A549 (cell line): ENCODE data around the gene MYO1C. TPM values are rescaled to one million over a fixed set of nuclear protein-coding genes. Genes with fewer than 3 reads are reported as not detected.
"Not testable (repeated sequence)": the region's sequence is repeated elsewhere in the genome, so short reads cannot be mapped to it uniquely, and the experiment has no call there.

Experiments used
- ATAC-seq, 2 experiments: fragments of 200-7000 bp in 1 of 2; fragments of >200 bp in 1 of 2; cut with Nextera tagmentation in 1 of 2; cut with Tn5 transposase in 1 of 2; 3 replicates each; pipeline versions ENCODE4 v1.8.0 to v1.9.1; 2018 to 2020; ENCODE audit warnings: mild to moderate bottlenecking in 1 of 2, moderate library complexity in 1 of 2
- CTCF ChIA-PET: fragments of 300-600 bp; sonication (Branson Sonifier 250); formaldehyde crosslinking; extraction: SDS; loops from one replicate; lab custom pipeline; 2021; ENCODE audit warnings: antibody characterized with exemption, inconsistent platforms; lab: Yijun Ruan, JAX
- POLR2A ChIA-PET: fragments of 350-600 bp; formaldehyde crosslinking; extraction: SDS; loops from one replicate; lab custom pipeline; 2021; ENCODE audit warnings: antibody characterized with exemption, inconsistent platforms; lab: Yijun Ruan, JAX
- DNase-seq, 2 experiments: peaks; one replicate each; pipeline versions ENCODE4 v3.0.0 to v3.0.0-alpha.2; 2011 to 2016; ENCODE audit warnings: low read depth in 1 of 2, low spot score in 1 of 2
- FAIRE-seq: peaks from 2 replicates; lab custom pipeline; 2011; peaks lifted over from hg19 to GRCh38; lab: Jason Lieb, UNC
- H3K27ac ChIP-seq, 2 experiments: fragments of >200 bp; sonication (Bioruptor Twin); formaldehyde crosslinking; 3 replicates each; pipeline ENCODE4 v1.5.1; 2016 to 2017
- H3K4me1 ChIP-seq: fragments of >200 bp; sonication (Bioruptor Twin); formaldehyde crosslinking; 3 replicates; pipeline ENCODE4 v1.6.1; 2016
- H3K4me2 ChIP-seq: fragments of >200 bp; sonication (Bioruptor Twin); formaldehyde crosslinking; 3 replicates; pipeline ENCODE4 v1.6.1; 2016
- H3K4me3 ChIP-seq: fragments of >200 bp; sonication (Bioruptor Twin); formaldehyde crosslinking; 3 replicates; pipeline ENCODE4 v1.5.1; 2016
- H3K9me3 ChIP-seq: fragments of >200 bp; sonication (Bioruptor Twin); formaldehyde crosslinking; 3 replicates; pipeline ENCODE4 v1.6.1; 2016
- BCL3 ChIP-seq: fragments of >200 bp; sonication (Bioruptor Twin); formaldehyde crosslinking; IDR thresholded peaks from 3 replicates; pipeline ENCODE4 v1.6.1; 2016
- CBX8 ChIP-seq: fragments of 200-600 bp; sonication (generic); IDR thresholded peaks from 2 replicates; pipeline ENCODE4 v1.6.1; 2016
- CEBPB ChIP-seq, 2 experiments: fragments of >200 bp in 1 of 2; sonication (Bioruptor Twin) in 1 of 2; formaldehyde crosslinking in 1 of 2; IDR thresholded peaks; 2 replicates each; pipeline ENCODE4 v1.6.1; 2012 to 2016
- CTCF ChIP-seq: fragments of >200 bp; sonication (Bioruptor Twin); formaldehyde crosslinking; IDR thresholded peaks from 3 replicates; pipeline ENCODE4 v1.5.1; 2016
- ELK1 ChIP-seq: fragments of 150-350 bp; IDR thresholded peaks from 2 replicates; pipeline ENCODE4 v1.6.1; 2014; ENCODE audit warnings: low read depth, mild to moderate bottlenecking, low read length
- GATA3 ChIP-seq: IDR thresholded peaks from 2 replicates; pipeline ENCODE4 v1.6.1; 2012; ENCODE audit warnings: borderline replicate concordance
- HES2 ChIP-seq: fragments of >200 bp; sonication (Bioruptor Twin); formaldehyde crosslinking; IDR thresholded peaks from 2 replicates; pipeline ENCODE4 v1.6.1; 2016
- HEYL ChIP-seq: fragments of 250-450 bp; sonication (Bioruptor Pico); IDR thresholded peaks from 2 replicates; pipeline ENCODE4 v1.8.0; 2021; ENCODE audit warnings: mild to moderate bottlenecking, moderate library complexity
- HMGXB4 ChIP-seq: fragments of 250-450 bp; sonication (Bioruptor Pico); IDR thresholded peaks from 2 replicates; pipeline ENCODE4 v1.5.0; 2021; ENCODE audit warnings: mild to moderate bottlenecking, moderate library complexity, borderline replicate concordance
- JUN ChIP-seq, 2 experiments: fragments of >200 bp; sonication (Bioruptor Twin); formaldehyde crosslinking; IDR thresholded peaks; 2 replicates in 1 of 2; 3 replicates in 1 of 2; pipeline ENCODE4 v1.6.1; 2016 to 2017
- MAFK ChIP-seq: fragments of 450-650 bp; IDR thresholded peaks from 2 replicates; pipeline ENCODE4 v1.6.1; 2014; ENCODE audit not compliant: partially characterized antibody
- MYC ChIP-seq: IDR thresholded peaks from 2 replicates; pipeline ENCODE4 v1.6.1; 2012; ENCODE audit warnings: mild to moderate bottlenecking, inconsistent platforms, low read length, improper control_type of control experiment, borderline replicate concordance
- NFE2L2 ChIP-seq: fragments of 150-350 bp; conservative IDR thresholded peaks from 2 replicates; pipeline ENCODE4 v1.6.1; 2014; ENCODE audit warnings: low read length
- POLR2AphosphoS2 ChIP-seq: conservative IDR thresholded peaks from 2 replicates; pipeline ENCODE4 v1.6.1; 2012; ENCODE audit warnings: low read length, improper control_type of control experiment, inconsistent platforms
- RFX5 ChIP-seq: fragments of 450-650 bp; IDR thresholded peaks from 2 replicates; pipeline ENCODE4 v1.7.1; 2014; ENCODE audit warnings: antibody characterized with exemption, mild to moderate bottlenecking, moderate library complexity
- RNF2 ChIP-seq: fragments of 200-600 bp; sonication (generic); IDR thresholded peaks from 2 replicates; pipeline ENCODE4 v1.6.1; 2016; ENCODE audit warnings: low read depth, mild to moderate bottlenecking, antibody characterized with exemption, moderate library complexity, borderline replicate concordance
- SMC3 ChIP-seq: fragments of >200 bp; sonication (Bioruptor Twin); formaldehyde crosslinking; IDR thresholded peaks from 3 replicates; pipeline ENCODE4 v1.6.1; 2018; ENCODE audit warnings: inconsistent platforms
- SREBF2 ChIP-seq: fragments of 450-650 bp; IDR thresholded peaks from 2 replicates; pipeline ENCODE4 v1.6.1; 2014; ENCODE audit warnings: mild to moderate bottlenecking, moderate library complexity
- ZC3H11A ChIP-seq: fragments of 450-650 bp; IDR thresholded peaks from 2 replicates; pipeline ENCODE4 v1.6.1; 2014; ENCODE audit warnings: antibody characterized with exemption, mild to moderate bottlenecking
- ZSCAN20 ChIP-seq: fragments of 250-450 bp; sonication (Bioruptor Pico); IDR thresholded peaks from 2 replicates; pipeline ENCODE4 v1.8.0; 2022; ENCODE audit warnings: mild to moderate bottlenecking, moderate library complexity
- WGBS: methylation state at CpG from one replicate; pipeline ENCODE4 v1.1.6; 2017; ENCODE audit errors: missing lambda C conversion rate; 5-methylcytosine and 5-hydroxymethylcytosine counted together
- polyA plus RNA-seq, 4 experiments: library from polyadenylated mRNA; depleted of rRNA in 3 of 4; stranded (reverse); fragments of >200 nt; fragmentation: RNase III in 1 of 4; extraction: RNeasy Plus Mini Kit Qiagen cat#74134 plus additional on column Dnase treatment in 1 of 4; gene quantifications; 2 replicates in 3 of 4; 3 replicates in 1 of 4; pipeline ENCODE4 v1.2.3, GENCODE V29; 2011 to 2017

Gene MYO1C
- polyA plus RNA-seq, 2 of the 4 experiments (the other 2 are of a cell fraction) = 101 to 123 TPM

- H3K9me3 ChIP-seq = no peaks in the 10 kb centered on the region
- ChIA-PET POLR2A (interaction anchor here (1.2 kb wide), 1 partner anchor 49 kb away, joined by 3 read pairs; the partner anchor contains the start of gene YWHAE), CTCF (interaction anchor here (0.7 to 1.5 kb wide), 5 partner anchors 8 to 84 kb away, joined by 3 to 4 read pairs (median 3); no protein-coding TSS in a partner anchor)
- TF ChIP-seq BCL3 = no peak
- ATAC-seq (no peak), FAIRE-seq (no peak), DNase-seq (no peak)
- 0 out of 3 replicates have a peak overlapping the region, but pooled peaks have one; percentile 7 for H3K4me2 ChIP-seq
- H3K4me3 ChIP-seq = no peak overlapping the region
- peaks cover 29% of the 10 kb centered on the region for H3K4me1 ChIP-seq
- H3K27ac ChIP-seq = no peak overlapping the region
- 80% methylated on average over 5 of the region's 5 CpGs for WGBS
Measured at GRCh38 chr17:1449412-1449967, 43.0 kb downstream of the MYO1C start.

GRCh38 chr17:1447052-1447451, 45.4 kb downstream of the MYO1C start:
- no peak overlapping the region for H3K4me2 ChIP-seq
- no peak overlapping the region for H3K27ac ChIP-seq
- DNase-seq (no peak), FAIRE-seq (no peak), ATAC-seq (no peak)
- CTCF ChIA-PET = interaction anchor here (0.9 to 1.3 kb wide), 3 partner anchors 34 to 114 kb away, joined by 3 read pairs; no protein-coding TSS in a partner anchor
- POLR2A ChIA-PET = no interaction called here
- H3K4me1 ChIP-seq = peaks cover 11% of the 10 kb centered on the region; the same call in 2 of the 3 replicates
- TF ChIP-seq SREBF2 (no peak), ELK1 (no peak), MYC (no peak), CEBPB (IDR thresholded peaks at IDR 0.05) (no peak), RFX5 (no peak), HES2 (no peak), CBX8 (no peak), JUN (IDR thresholded peaks at IDR 0.05) (no peak), CTCF (no peak), NFE2L2 (no peak), POLR2AphosphoS2 (no peak), MAFK (no peak), ZC3H11A (no peak)
- H3K4me3 ChIP-seq = no peak overlapping the region
- 92% methylated on average over 7 of the region's 7 CpGs for WGBS
- no peaks in the 10 kb centered on the region for H3K9me3 ChIP-seq

- FAIRE-seq = no peak
- H3K4me3 ChIP-seq = no peak overlapping the region
- H3K4me1 ChIP-seq = peaks cover 11% of the 10 kb centered on the region; the same call in 2 of the 3 replicates
- ChIA-PET CTCF (interaction anchor here (0.7 to 1.8 kb wide), 5 partner anchors 22 to 192 kb away, joined by 3 to 7 read pairs (median 3); no protein-coding TSS in a partner anchor), POLR2A (no interaction called here)
- WGBS = 94% methylated on average over 12 of the region's 12 CpGs
- TF ChIP-seq GATA3 (no peak), ZSCAN20 (no peak), SMC3 (no peak), RNF2 (no peak), HMGXB4 (CRISPR knock-in tag) (no peak), SREBF2 (no peak), ELK1 (no peak), BCL3 (no peak), HEYL (CRISPR knock-in tag) (no peak), CBX8 (no peak), HES2 (no peak)
- H3K9me3 ChIP-seq = no peaks in the 10 kb centered on the region
- no peak for DNase-seq
- ATAC-seq = no peak
- H3K27ac ChIP-seq = no peak overlapping the region
- no peak overlapping the region for H3K4me2 ChIP-seq
Measured at GRCh38 chr17:1446201-1446600, 46.3 kb downstream of the MYO1C start.

- H3K4me1 ChIP-seq = peaks cover 11% of the 10 kb centered on the region; the same call in 2 of the 3 replicates
- H3K4me3 ChIP-seq, POLR2A ChIA-PET, FAIRE-seq, DNase-seq, H3K4me2 ChIP-seq, H3K27ac ChIP-seq, H3K9me3 ChIP-seq: not testable (repeated sequence)
- WGBS = 95% methylated on average over 4 of the region's 4 CpGs
- CTCF ChIA-PET = interaction anchor here (0.6 to 1.8 kb wide), 7 partner anchors 8 to 191 kb away, joined by 3 to 7 read pairs (median 3); no protein-coding TSS in a partner anchor
- ATAC-seq = peak in 1 of 2 experiments; percentile 41; a peak in 2 of 6 replicates
Measured at GRCh38 chr17:1445695-1446094, 46.8 kb downstream of the MYO1C start.
